GM19023 (cell line): ENCODE data around the gene HEBP2.

Experiments used
- ATAC-seq: cut with Tn5 transposase; IDR thresholded peaks from one replicate; pipeline ENCODE4 v1.9.1; 2021; ENCODE audit warnings: mild to moderate bottlenecking, moderate library complexity; ENCODE audit not compliant: unreplicated experiment

HEBP2 gene

GRCh38 chr6:138397128-138398122, 6.6 kb upstream of the HEBP2 start:
- ATAC-seq: no peak

- ATAC-seq: no peak
These were observed 3.7 kb upstream of the HEBP2 start for GRCh38 chr6:138400326-138400725.

GRCh38 chr6:138401960-138402837, 1.8 kb upstream of the HEBP2 start:
- ATAC-seq: no peak

- ATAC-seq: no peak
These were observed 1.2 kb upstream of the HEBP2 start for GRCh38 chr6:138402838-138403187.

GRCh38 chr6:138403324-138403800, 661 bp upstream of the HEBP2 start:
- ATAC-seq: peak; percentile 10

- ATAC-seq: no peak
These were observed 779 bp downstream of the HEBP2 start for GRCh38 chr6:138404666-138405337.

- ATAC-seq: no peak
These were observed 1.9 kb downstream of the HEBP2 start for GRCh38 chr6:138405816-138406413.

- no peak for ATAC-seq
These were observed 2.4 kb downstream of the HEBP2 start for GRCh38 chr6:138406443-138406842.

GRCh38 chr6:138410048-138410735, 6.2 kb downstream of the HEBP2 start:
- no peak for ATAC-seq

GRCh38 chr6:138410972-138411880, 7.2 kb downstream of the HEBP2 start:
- ATAC-seq: no peak

GRCh38 chr6:138415125-138415524, 11.1 kb downstream of the HEBP2 start:
- ATAC-seq: no peak

GRCh38 chr6:138416206-138416605, 12.2 kb downstream of the HEBP2 start:
- no peak for ATAC-seq

- ATAC-seq: no peak
These were observed 13.6 kb downstream of the HEBP2 start for GRCh38 chr6:138417493-138418117.

GRCh38 chr6:138418118-138418742, 14.2 kb downstream of the HEBP2 start:
- ATAC-seq: no peak

GRCh38 chr6:138419766-138420165, 15.7 kb downstream of the HEBP2 start:
- ATAC-seq: no peak

- no peak for ATAC-seq
These were observed 16.3 kb downstream of the HEBP2 start for GRCh38 chr6:138420356-138420755.

- ATAC-seq: no peak
These were observed 17.1 kb downstream of the HEBP2 start for GRCh38 chr6:138421089-138421488.

GRCh38 chr6:138421608-138422007, 17.6 kb downstream of the HEBP2 start:
- ATAC-seq: no peak
